Epidermal melanocyte (primary cell): ENCODE measurements around the gene DCAF10.
"Not testable (repeated sequence)": the region's sequence is repeated elsewhere in the genome, so short reads cannot be mapped to it uniquely, and the experiment has no call there.

Source experiments
- DNase-seq: peaks from one replicate; pipeline ENCODE4 v3.0.0; 2011; ENCODE audit warnings: low spot score; ENCODE audit not compliant: insufficient read length

Gene DCAF10

GRCh38 chr9:37792122-37792521 lies 8.5 kb upstream of the DCAF10 start:
- DNase-seq = no peak

GRCh38 chr9:37796232-37796631 lies 4.4 kb upstream of the DCAF10 start:
- DNase-seq = no peak

GRCh38 chr9:37798677-37799076 lies 1.9 kb upstream of the DCAF10 start:
- no peak for DNase-seq

- DNase-seq = no peak
Measured at GRCh38 chr9:37801287-37801850, 772 bp downstream of the DCAF10 start.

- DNase-seq = no peak
Measured at GRCh38 chr9:37801959-37802711, 1.5 kb downstream of the DCAF10 start.

GRCh38 chr9:37806271-37806670 lies 5.7 kb downstream of the DCAF10 start:
- no peak for DNase-seq

GRCh38 chr9:37809676-37810075 lies 9.1 kb downstream of the DCAF10 start:
- not testable (repeated sequence) for DNase-seq

GRCh38 chr9:37811906-37812476 lies 11.4 kb downstream of the DCAF10 start:
- no peak for DNase-seq

GRCh38 chr9:37812773-37813379 lies 12.3 kb downstream of the DCAF10 start:
- no peak for DNase-seq

- DNase-seq = no peak
Measured at GRCh38 chr9:37818849-37819248, 18.3 kb downstream of the DCAF10 start.

GRCh38 chr9:37820142-37820541 lies 19.5 kb downstream of the DCAF10 start:
- DNase-seq = no peak

GRCh38 chr9:37825174-37825573 lies 24.6 kb downstream of the DCAF10 start:
- DNase-seq = not testable (repeated sequence)

- DNase-seq = no peak
Measured at GRCh38 chr9:37827483-37828165, 27.0 kb downstream of the DCAF10 start.

GRCh38 chr9:37835821-37836220 lies 35.2 kb downstream of the DCAF10 start:
- DNase-seq = no peak

GRCh38 chr9:37836386-37836785 lies 35.8 kb downstream of the DCAF10 start:
- no peak for DNase-seq

GRCh38 chr9:37839496-37840461 lies 39.2 kb downstream of the DCAF10 start:
- no peak for DNase-seq

- no peak for DNase-seq
Measured at GRCh38 chr9:37840560-37841194, 40.1 kb downstream of the DCAF10 start.

- no peak for DNase-seq
Measured at GRCh38 chr9:37852222-37852621, 51.6 kb downstream of the DCAF10 start.

GRCh38 chr9:37856551-37856950 lies 56.0 kb downstream of the DCAF10 start:
- DNase-seq = no peak

- DNase-seq = no peak
Measured at GRCh38 chr9:37859043-37859442, 58.4 kb downstream of the DCAF10 start.
